B cell (primary cell): Measurements from ENCODE around the gene TAS1R2. TPM values are rescaled to one million over a fixed set of nuclear protein-coding genes. Genes with fewer than 3 reads are reported as not detected.

Experiments
- ATAC-seq: fragments of 200-7000 bp; cut with Tn5 transposase; one replicate; pipeline ENCODE4 v1.10.0; 2021; ENCODE audit warnings: low read depth, mild to moderate bottlenecking, moderate number of reproducible peaks, moderate library complexity
- CTCF ChIA-PET: fragments of 350-600 bp; sonication (Branson Sonifier 250); formaldehyde crosslinking; loops from one replicate; lab custom pipeline; 2021; ENCODE audit warnings: antibody characterized with exemption, inconsistent platforms; lab: Charles Lee
- POLR2A ChIA-PET: fragments of 350-600 bp; sonication (Branson Sonifier 250); formaldehyde crosslinking; loops from one replicate; lab custom pipeline; 2021; ENCODE audit warnings: antibody characterized with exemption; lab: Charles Lee
- DNase-seq: peaks from one replicate; pipeline ENCODE4 v3.0.0; 2013
- H2AFZ ChIP-seq: 2 replicates; pipeline ENCODE4 v1.6.1; 2012; ENCODE audit warnings: mild to moderate bottlenecking, low read depth, low read length; ENCODE audit not compliant: insufficient read depth, poor library complexity, severe bottlenecking
- H3K27ac ChIP-seq, 2 donors: 1 replicate in 1 of 2; 2 replicates in 1 of 2; pipeline ENCODE4 v1.5.1; 2012 to 2013; ENCODE audit warnings: low read length in 2 of 2, mild to moderate bottlenecking in 2 of 2, moderate library complexity in 1 of 2
- H3K27me3 ChIP-seq, 4 experiments: fragments of 200-600 bp in 1 of 4; sonication (generic) in 1 of 4; replicated peaks in 1 of 4; 1 replicate in 2 of 4; 2 replicates in 2 of 4; pipeline versions ENCODE4 v1.6.1 to v1.7.0; 2013 to 2016; ENCODE audit warnings: low read length in 3 of 4, mild to moderate bottlenecking in 2 of 4, mixed read lengths in 1 of 4, moderate library complexity in 1 of 4; ENCODE audit not compliant: insufficient read depth in 4 of 4, control insufficient read depth in 3 of 4; ENCODE audit errors: control extremely low read depth in 1 of 4
- H3K36me3 ChIP-seq, 2 experiments: replicated peaks in 1 of 2; 1 replicate in 1 of 2; 2 replicates in 1 of 2; pipeline versions ENCODE4 v1.6.1 to v1.7.1; 2013; ENCODE audit warnings: low read length in 1 of 2; ENCODE audit not compliant: insufficient read depth in 2 of 2, control insufficient read depth in 1 of 2; ENCODE audit errors: control extremely low read depth in 1 of 2, extremely low read depth in 1 of 2
- H3K4me1 ChIP-seq, 2 donors: fragments of 200-600 bp in 1 of 2; sonication (generic) in 1 of 2; 1 replicate in 1 of 2; 2 replicates in 1 of 2; pipeline versions ENCODE4 v1.5.1 to v1.6.1; 2013 to 2017; ENCODE audit warnings: low read length in 2 of 2; ENCODE audit not compliant: control insufficient read depth in 2 of 2, insufficient read depth in 2 of 2
- H3K4me2 ChIP-seq: replicated peaks from 2 replicates; pipeline ENCODE3; 2012; ENCODE audit warnings: mild to moderate bottlenecking, low read depth, low read length; ENCODE audit not compliant: poor library complexity, severe bottlenecking
- H3K4me3 ChIP-seq, 5 experiments: fragments of 200-600 bp in 1 of 5; sonication (generic) in 1 of 5; 1 replicate in 3 of 5; 2 replicates in 2 of 5; pipeline versions ENCODE4 v1.5.1 to v1.7.0; 2011 to 2016; ENCODE audit warnings: low read length in 4 of 5, mild to moderate bottlenecking in 4 of 5, low read depth in 2 of 5, control low read depth in 1 of 5, moderate library complexity in 1 of 5; ENCODE audit not compliant: insufficient read depth in 1 of 5; ENCODE audit errors: control extremely low read depth in 1 of 5, extremely low read depth in 1 of 5
- H3K79me2 ChIP-seq: fragments of 200-600 bp; sonication (generic); one replicate; pipeline ENCODE4 v1.6.0; 2016; ENCODE audit warnings: low read length; ENCODE audit not compliant: control insufficient read depth, insufficient read depth
- H3K9ac ChIP-seq: fragments of 200-600 bp; sonication (generic); 2 replicates; pipeline ENCODE4 v1.6.1; 2017; ENCODE audit warnings: mild to moderate bottlenecking, low read length, moderate library complexity
- H3K9me3 ChIP-seq, 3 donors: one replicate each; pipeline versions ENCODE4 v1.6.1 to v1.7.1; 2013; ENCODE audit warnings: low read length in 2 of 3; ENCODE audit not compliant: control insufficient read depth in 2 of 3, insufficient read depth in 1 of 3; ENCODE audit errors: control extremely low read depth in 1 of 3
- H4K20me1 ChIP-seq: 2 replicates; pipeline ENCODE4 v1.6.0; 2012; ENCODE audit warnings: mild to moderate bottlenecking, low read length; ENCODE audit not compliant: insufficient read depth, control insufficient read depth, poor library complexity, severe bottlenecking
- H3K27ac Mint-ChIP-seq: one replicate; pipeline ENCODE4 v1.8.0; 2021; ENCODE audit warnings: mixed read lengths
- H3K27me3 Mint-ChIP-seq: one replicate; pipeline ENCODE4 v1.8.0; 2021; ENCODE audit warnings: mixed read lengths
- H3K4me1 Mint-ChIP-seq: one replicate; pipeline ENCODE4 v1.8.0; 2021; ENCODE audit warnings: mixed read lengths
- H3K4me3 Mint-ChIP-seq: one replicate; pipeline ENCODE4 v1.8.0; 2021; ENCODE audit warnings: mixed read lengths
- H3K9me3 Mint-ChIP-seq: one replicate; pipeline ENCODE4 v1.8.0; 2022; ENCODE audit warnings: mixed read lengths; ENCODE audit not compliant: insufficient read depth
- CTCF ChIP-seq: fragments of 200-600 bp; IDR thresholded peaks from one replicate; pipeline ENCODE4 v1.8.0; 2022; ENCODE audit warnings: antibody characterized with exemption, mild to moderate bottlenecking
- EZH2 ChIP-seq: IDR thresholded peaks from 2 replicates; pipeline ENCODE4 v1.6.1; 2012; ENCODE audit warnings: borderline replicate concordance, low read depth, mild to moderate bottlenecking, moderate library complexity, low read length; ENCODE audit not compliant: insufficient read depth, poor library complexity, severe bottlenecking
- WGBS: methylation state at CpG from one replicate; pipeline ENCODE4 v1.1.5; 2013; ENCODE audit warnings: missing lambda C conversion rate; ENCODE audit not compliant: insufficient coverage; 5-methylcytosine and 5-hydroxymethylcytosine counted together
- intact Hi-C: fragments of 100-400 bp; cut with micrococcal nuclease; formaldehyde crosslinking; loops from one replicate; pipeline ENCODE4 v1.10.0; 2022
- polyA plus RNA-seq: library from polyadenylated mRNA; depleted of rRNA; stranded (reverse); fragments of >200 nt; gene quantifications from 2 replicates; pipeline ENCODE4 v1.2.3, GENCODE V29; 2012
- total RNA-seq, 2 donors: library from RNA; stranded (reverse); fragments of 120-200 nt in 1 of 2; gene quantifications; 1 replicate in 1 of 2; 2 replicates in 1 of 2; pipeline versions ENCODE4 v1.2.3 to v1.2.4, GENCODE V29; 2013 to 2022

The TAS1R2 gene
- total and polyA plus RNA-seq, 2 donors (not counting 1 experiment from before 2014, with no cell fraction given), result not detected

DNA sequence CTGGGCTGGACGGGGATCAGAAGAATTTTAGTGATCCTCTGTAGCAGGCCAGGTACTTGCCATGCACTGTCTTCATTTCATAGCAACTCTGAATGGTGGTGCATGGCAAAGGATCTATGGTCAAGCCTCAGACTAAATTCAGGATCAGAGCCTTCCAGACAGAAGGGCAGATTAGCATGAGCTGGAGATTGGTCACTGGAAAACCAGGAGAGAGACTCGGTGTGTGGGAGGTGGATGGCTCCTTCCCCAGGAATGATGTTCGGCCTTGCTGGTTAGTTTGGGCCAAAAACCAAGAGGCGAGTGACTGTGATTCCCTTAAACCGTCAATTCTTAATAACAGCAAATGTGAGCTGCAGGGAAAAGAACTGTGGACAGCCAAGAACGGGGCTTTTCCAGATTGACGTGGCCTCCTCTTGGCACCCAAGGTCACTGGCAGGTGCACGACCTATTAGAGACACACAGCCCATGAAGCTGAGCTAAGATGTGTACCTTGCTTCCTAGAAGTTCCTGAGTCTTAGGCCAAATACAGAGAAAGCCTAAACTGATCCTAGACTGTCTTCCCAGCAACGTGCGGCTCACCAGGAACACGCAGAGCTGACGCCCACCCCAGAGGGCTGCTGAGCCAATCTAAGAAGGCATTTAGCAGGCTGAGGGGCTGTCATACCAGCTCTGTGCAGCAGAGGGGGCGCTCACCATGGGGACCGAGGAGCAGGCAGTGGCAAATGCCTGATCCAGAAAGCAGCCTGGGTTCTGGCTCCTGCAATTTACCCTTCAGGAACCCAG is 24.4 kb upstream of the TAS1R2 start:
- intact Hi-C loops, result loop anchor here (1.0 kb wide), 3 partner anchors 23 to 212 kb away; no protein-coding TSS in a partner anchor
- Mint-ChIP-seq H3K4me3 (no peak overlapping the region), H3K27me3 (no peaks in the 10 kb centered on the region), H3K9me3 (no peaks in the 10 kb centered on the region), H3K27ac (no peak overlapping the region), H3K4me1 (no peaks in the 10 kb centered on the region)
- DNase-seq (peak; percentile 76), ATAC-seq (peak; percentile 79)
- H3K9me3 ChIP-seq, result no peaks in the 10 kb centered on the region
- no peak for TF ChIP-seq EZH2
- peak; percentile 96 for TF ChIP-seq CTCF
- 64% methylated on average over 14 of the region's 14 CpGs for WGBS
- H3K9ac ChIP-seq, result no peak overlapping the region
- H3K27me3 ChIP-seq, result no peaks in the 10 kb centered on the region
- no peak overlapping the region for H3K4me2 ChIP-seq
- H4K20me1 ChIP-seq, result no peaks in the 10 kb centered on the region
- H3K4me3 ChIP-seq, result no peak overlapping the region
- no peak overlapping the region for H3K27ac ChIP-seq
- POLR2A ChIA-PET, result no interaction called here
- CTCF ChIA-PET, result interaction anchor here (0.7 to 6.1 kb wide), 30 partner anchors 9 to 524 kb away, joined by 3 to 91 read pairs (median 6); partner anchors contain the start of genes ALDH4A1 and IFFO2
- H3K79me2 ChIP-seq, result no peaks in the 10 kb centered on the region
- peaks cover 0 to 5% of the 10 kb centered on the region in 2 experiments for H3K36me3 ChIP-seq
- no peaks in the 10 kb centered on the region for H3K4me1 ChIP-seq
- no peak overlapping the region for H2AFZ ChIP-seq

DNA sequence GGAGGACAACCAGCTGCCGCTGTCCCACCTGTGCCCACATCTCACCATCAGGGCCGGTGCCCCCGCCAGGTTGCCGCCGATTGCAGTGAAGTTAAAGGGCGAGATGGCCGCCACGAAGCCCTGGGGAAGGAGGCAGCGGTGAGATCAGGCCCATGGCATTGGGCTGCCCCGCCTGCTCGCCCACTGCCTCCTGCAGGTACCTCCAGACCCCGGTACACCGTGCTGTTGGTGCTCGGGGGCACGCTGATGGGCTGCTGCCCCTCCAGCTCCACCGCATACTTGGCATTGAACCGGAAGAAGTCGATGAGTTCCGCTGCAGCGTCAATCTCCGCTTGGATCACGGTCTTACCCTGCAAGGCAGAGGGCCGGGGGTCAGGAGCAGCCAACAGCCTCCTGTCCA is 23.6 kb upstream of the TAS1R2 start:
- Histone ChIP-seq H3K4me2 (no peak overlapping the region), H3K27ac (no peak overlapping the region), H3K4me3 (no peak overlapping the region), H3K9me3 (no peaks in the 10 kb centered on the region), H4K20me1 (no peaks in the 10 kb centered on the region), H3K79me2 (no peaks in the 10 kb centered on the region), H3K36me3 (peaks cover 0 to 2% of the 10 kb centered on the region in 2 experiments), H3K27me3 (no peaks in the 10 kb centered on the region), H3K9ac (no peak overlapping the region), H2AFZ (no peak overlapping the region), H3K4me1 (no peaks in the 10 kb centered on the region)
- no peak for ATAC-seq
- DNase-seq, result no peak
- TF ChIP-seq EZH2 (no peak), CTCF (no peak)
- CTCF ChIA-PET, result interaction anchor here (1.0 to 6.1 kb wide), 9 partner anchors 8 to 283 kb away, joined by 3 to 91 read pairs (median 8); partner anchors contain the start of gene IFFO2
- WGBS, result 96% methylated on average over 23 of the region's 23 CpGs
- no peaks in the 10 kb centered on the region for H3K4me1 Mint-ChIP-seq
- H3K4me3 Mint-ChIP-seq, result no peak overlapping the region
- no peaks in the 10 kb centered on the region for H3K9me3 Mint-ChIP-seq
- no peak overlapping the region for H3K27ac Mint-ChIP-seq
- no peaks in the 10 kb centered on the region for H3K27me3 Mint-ChIP-seq
- intact Hi-C loops, result no loop called here
- POLR2A ChIA-PET, result no interaction called here
